A673 (cell line): ENCODE measurements around the gene AGAP9. TPM values are rescaled to one million over a fixed set of nuclear protein-coding genes. Genes with fewer than 3 reads are reported as not detected.
A peak's percentile ranks its signal among the peaks of the same experiment; 100 is the strongest.
"Not testable (repeated sequence)": the region's sequence is repeated elsewhere in the genome, so short reads cannot be mapped to it uniquely, and the experiment has no call there.

Experiments
- BruUV-seq: library from RNA; stranded (reverse); fragments of 400-500 nt; replicated peaks from 2 replicates; lab custom pipeline; 2021; lab: Mats Ljungman, UMichigan
- CTCF ChIA-PET: fragments of 300-600 bp; sonication (Branson Sonifier 250); formaldehyde crosslinking; loops from one replicate; lab custom pipeline; 2022; ENCODE audit warnings: antibody characterized with exemption; lab: Charles Lee
- POLR2A ChIA-PET: fragments of 300-600 bp; sonication (Branson Sonifier 250); formaldehyde crosslinking; loops from one replicate; lab custom pipeline; 2022; ENCODE audit warnings: antibody characterized with exemption; ENCODE audit not compliant: low non-redundant PET; lab: Charles Lee
- DNase-seq: peaks from one replicate; pipeline ENCODE4 v3.0.0-alpha.2; 2015; ENCODE audit warnings: low spot score
- H3K27ac ChIP-seq: fragments of 200-600 bp; sonication (generic); 2 replicates; pipeline ENCODE4 v1.5.1; 2016; ENCODE audit warnings: mixed run types, low read depth, mild to moderate bottlenecking, mixed read lengths, antibody characterized with exemption, low read length; ENCODE audit not compliant: poor library complexity, severe bottlenecking
- H3K27me3 ChIP-seq: fragments of 200-600 bp; sonication (generic); replicated peaks from 2 replicates; pipeline ENCODE4 v1.6.1; 2017; ENCODE audit warnings: mixed run types, low read depth, mild to moderate bottlenecking, mixed read lengths, antibody characterized with exemption, low read length; ENCODE audit not compliant: insufficient read depth, poor library complexity
- H3K36me3 ChIP-seq: fragments of 200-600 bp; sonication (generic); 2 replicates; pipeline ENCODE4 v1.6.1; 2016; ENCODE audit warnings: mixed run types, mild to moderate bottlenecking, mixed read lengths, antibody characterized with exemption, low read length; ENCODE audit not compliant: insufficient read depth, poor library complexity, severe bottlenecking
- H3K4me1 ChIP-seq: fragments of 200-600 bp; sonication (generic); 2 replicates; pipeline ENCODE4 v1.6.1; 2017; ENCODE audit warnings: mixed run types, mild to moderate bottlenecking, mixed read lengths, antibody characterized with exemption, low read length; ENCODE audit not compliant: insufficient read depth, poor library complexity, severe bottlenecking
- H3K4me3 ChIP-seq: fragments of 200-600 bp; sonication (generic); 2 replicates; pipeline ENCODE4 v1.5.1; 2016; ENCODE audit warnings: low read depth, mixed run types, mild to moderate bottlenecking, mixed read lengths, low read length; ENCODE audit not compliant: poor library complexity, severe bottlenecking
- H3K9me3 ChIP-seq: fragments of 200-600 bp; sonication (generic); 2 replicates; pipeline ENCODE4 v1.6.1; 2016; ENCODE audit warnings: mixed run types, low read depth, mild to moderate bottlenecking, mixed read lengths, antibody characterized with exemption, low read length; ENCODE audit not compliant: poor library complexity, severe bottlenecking
- intact Hi-C: fragments of 100-400 bp; cut with micrococcal nuclease; formaldehyde crosslinking; loops from one replicate; pipeline ENCODE4 v1.10.0; 2022; ENCODE audit not compliant: unreplicated experiment
- total RNA-seq: library from RNA; stranded (reverse); gene quantifications from 2 replicates; pipeline ENCODE4 v1.2.3, GENCODE V29; 2021

AGAP9 gene
- total RNA-seq, 1 experiment from 2014 or later: 9.5 TPM

- POLR2A ChIA-PET, H3K9me3 ChIP-seq, intact Hi-C loops, H3K4me1 ChIP-seq, CTCF ChIA-PET, H3K27me3 ChIP-seq, BruUV-seq, H3K36me3 ChIP-seq: not testable (repeated sequence)
- DNase-seq: peak; percentile 93
- Histone ChIP-seq H3K27ac (peak overlapping the region; percentile 78), H3K4me3 (peak overlapping the region; percentile 65)
Observed at GRCh38 chr10:47553214-47553859, 29.9 kb upstream of the AGAP9 start.

- H3K36me3 ChIP-seq, intact Hi-C loops, H3K9me3 ChIP-seq, BruUV-seq, H3K27me3 ChIP-seq, H3K4me1 ChIP-seq, POLR2A ChIA-PET, CTCF ChIA-PET: not testable (repeated sequence)
- H3K27ac ChIP-seq: peak overlapping the region; percentile 78
- H3K4me3 ChIP-seq: peak overlapping the region; percentile 65
- peak; percentile 12 for DNase-seq
Observed at GRCh38 chr10:47552719-47553118, 29.3 kb upstream of the AGAP9 start.

GRCh38 chr10:47547286-47547685, 23.8 kb upstream of the AGAP9 start:
- CTCF ChIA-PET, H3K27ac ChIP-seq, BruUV-seq, intact Hi-C loops, POLR2A ChIA-PET, H3K27me3 ChIP-seq, H3K4me3 ChIP-seq, H3K4me1 ChIP-seq, DNase-seq, H3K9me3 ChIP-seq, H3K36me3 ChIP-seq: not testable (repeated sequence)

- POLR2A ChIA-PET, DNase-seq, H3K4me3 ChIP-seq, intact Hi-C loops, H3K27ac ChIP-seq, H3K36me3 ChIP-seq, H3K9me3 ChIP-seq, H3K27me3 ChIP-seq, H3K4me1 ChIP-seq, BruUV-seq, CTCF ChIA-PET: not testable (repeated sequence)
Observed at GRCh38 chr10:47536430-47536829, 13.0 kb upstream of the AGAP9 start.

GRCh38 chr10:47502313-47502712, 21.1 kb downstream of the AGAP9 start:
- H3K36me3 ChIP-seq, POLR2A ChIA-PET, H3K27ac ChIP-seq, H3K9me3 ChIP-seq, CTCF ChIA-PET, intact Hi-C loops, H3K27me3 ChIP-seq, DNase-seq, H3K4me3 ChIP-seq, H3K4me1 ChIP-seq, BruUV-seq: not testable (repeated sequence)

- H3K27ac ChIP-seq, intact Hi-C loops, BruUV-seq, H3K9me3 ChIP-seq, H3K27me3 ChIP-seq, H3K4me3 ChIP-seq, DNase-seq, CTCF ChIA-PET, H3K4me1 ChIP-seq, H3K36me3 ChIP-seq, POLR2A ChIA-PET: not testable (repeated sequence)
Observed at GRCh38 chr10:47494226-47494625, 29.2 kb downstream of the AGAP9 start.

GRCh38 chr10:47491600-47491999, 31.8 kb downstream of the AGAP9 start, which contains the start of gene FAM25G:
FAM25G (minus strand) TSS chr10:47491700; CDS start chr10:47491674, 26 bp downstream.
- intact Hi-C loops, H3K9me3 ChIP-seq, H3K27ac ChIP-seq, H3K4me3 ChIP-seq, POLR2A ChIA-PET, CTCF ChIA-PET, H3K27me3 ChIP-seq, H3K4me1 ChIP-seq, DNase-seq, BruUV-seq, H3K36me3 ChIP-seq: not testable (repeated sequence)

GRCh38 chr10:47489630-47490029, 33.8 kb downstream of the AGAP9 start:
- H3K36me3 ChIP-seq, H3K9me3 ChIP-seq, POLR2A ChIA-PET, DNase-seq, H3K4me3 ChIP-seq, BruUV-seq, H3K27ac ChIP-seq, CTCF ChIA-PET, intact Hi-C loops, H3K4me1 ChIP-seq, H3K27me3 ChIP-seq: not testable (repeated sequence)
